Hepatocyte (in vitro differentiated cells): ENCODE data around the gene OR52W1.

Experiments used
- EZH2phosphoT487 ChIP-seq: fragments of 200-600 bp; sonication (generic); IDR thresholded peaks from one replicate; pipeline ENCODE4 v1.6.1; 2018; ENCODE audit warnings: antibody characterized with exemption, mild to moderate bottlenecking, low read depth, moderate library complexity; ENCODE audit not compliant: unreplicated experiment, severe bottlenecking
- TF ChIP-seq, protein P1 (sequence below): fragments of 200-600 bp; sonication (generic); IDR thresholded peaks from 2 replicates; pipeline ENCODE4 v1.5.1; 2016; ENCODE audit warnings: antibody characterized with exemption, mild to moderate bottlenecking; ENCODE audit not compliant: poor library complexity

DNA sequence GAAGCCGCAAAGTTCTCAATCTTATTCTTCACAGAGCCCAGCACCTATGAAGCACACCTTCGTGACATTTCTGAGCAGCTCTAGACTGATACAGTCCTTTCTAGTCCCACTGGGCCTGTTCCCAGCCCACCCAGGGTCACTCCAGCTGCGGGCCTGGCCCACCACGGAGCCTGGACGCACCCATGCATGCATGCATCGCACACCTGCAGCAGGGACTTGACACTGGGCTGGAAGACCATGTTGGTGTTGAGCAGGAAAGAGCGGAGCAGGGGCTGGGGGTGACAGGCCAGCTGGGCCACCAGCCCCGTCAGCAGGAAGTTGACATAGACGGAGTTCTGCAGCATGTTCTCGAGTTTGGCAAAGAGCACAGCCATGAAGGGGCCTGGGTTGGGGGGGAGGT, 15.5 kb downstream of the OR52W1 start:
- TF ChIP-seq, protein P1, sequence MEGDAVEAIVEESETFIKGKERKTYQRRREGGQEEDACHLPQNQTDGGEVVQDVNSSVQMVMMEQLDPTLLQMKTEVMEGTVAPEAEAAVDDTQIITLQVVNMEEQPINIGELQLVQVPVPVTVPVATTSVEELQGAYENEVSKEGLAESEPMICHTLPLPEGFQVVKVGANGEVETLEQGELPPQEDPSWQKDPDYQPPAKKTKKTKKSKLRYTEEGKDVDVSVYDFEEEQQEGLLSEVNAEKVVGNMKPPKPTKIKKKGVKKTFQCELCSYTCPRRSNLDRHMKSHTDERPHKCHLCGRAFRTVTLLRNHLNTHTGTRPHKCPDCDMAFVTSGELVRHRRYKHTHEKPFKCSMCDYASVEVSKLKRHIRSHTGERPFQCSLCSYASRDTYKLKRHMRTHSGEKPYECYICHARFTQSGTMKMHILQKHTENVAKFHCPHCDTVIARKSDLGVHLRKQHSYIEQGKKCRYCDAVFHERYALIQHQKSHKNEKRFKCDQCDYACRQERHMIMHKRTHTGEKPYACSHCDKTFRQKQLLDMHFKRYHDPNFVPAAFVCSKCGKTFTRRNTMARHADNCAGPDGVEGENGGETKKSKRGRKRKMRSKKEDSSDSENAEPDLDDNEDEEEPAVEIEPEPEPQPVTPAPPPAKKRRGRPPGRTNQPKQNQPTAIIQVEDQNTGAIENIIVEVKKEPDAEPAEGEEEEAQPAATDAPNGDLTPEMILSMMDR = no peak
- TF ChIP-seq EZH2phosphoT487 = no peak
